NCI-H510A (cell line): Measurements from ENCODE around the gene VCPKMT.
"Not testable (repeated sequence)": the region's sequence is repeated elsewhere in the genome, so short reads cannot be mapped to it uniquely, and the experiment has no call there.

ENCODE experiments used
- DNase-seq: peaks from one replicate; lab custom pipeline; 2025; lab: John Stamatoyannopoulos, UW

VCPKMT gene

GRCh38 chr14:50092006-50092555, 24.3 kb downstream of the VCPKMT start:
- no peak for DNase-seq

GRCh38 chr14:50091240-50091913, 25.0 kb downstream of the VCPKMT start:
- DNase-seq, result no peak

DNA sequence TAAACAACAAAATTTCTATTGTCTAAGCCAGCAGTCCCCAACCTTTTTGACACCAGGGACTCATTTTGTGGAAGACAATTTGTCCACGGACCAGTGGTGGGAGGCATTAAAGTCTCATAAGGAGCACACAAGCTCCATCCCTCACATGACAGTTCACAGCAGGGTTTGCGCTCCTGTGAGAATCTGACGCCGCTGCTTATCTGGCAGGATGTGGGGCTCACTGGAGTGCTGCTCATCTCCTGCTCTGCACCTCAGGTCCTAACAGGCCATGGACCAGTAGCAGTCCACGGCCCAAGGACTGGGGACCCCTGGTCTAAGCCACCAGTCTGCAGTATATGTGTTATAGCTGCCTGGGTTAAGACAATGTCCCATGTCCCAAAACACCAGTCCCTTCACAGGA, 27.2 kb downstream of the VCPKMT start:
- DNase-seq, result no peak

DNA sequence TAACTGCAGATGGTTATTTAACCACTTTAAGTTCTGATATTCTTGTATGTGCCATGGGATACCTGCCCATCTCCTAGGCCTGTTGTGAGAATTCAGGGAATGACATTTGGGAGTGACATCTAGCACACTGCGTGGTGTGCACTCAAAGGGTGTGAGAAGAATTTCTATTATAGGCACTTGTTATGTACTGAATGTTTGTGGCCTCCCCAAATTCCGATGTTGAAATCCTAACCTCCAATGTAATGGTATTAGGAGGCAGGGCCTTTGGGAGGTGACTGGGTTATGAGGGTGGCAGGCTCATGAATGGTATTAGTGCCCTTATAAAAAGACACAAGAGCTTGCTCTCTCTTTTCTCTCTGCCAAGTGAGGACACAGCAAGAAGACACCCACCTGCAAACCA, 27.6 kb downstream of the VCPKMT start:
- DNase-seq, result no peak

- no peak for DNase-seq
Observed at GRCh38 chr14:50088117-50088515, 28.3 kb downstream of the VCPKMT start.

GRCh38 chr14:50087341-50088116, 28.8 kb downstream of the VCPKMT start:
- no peak for DNase-seq

DNA sequence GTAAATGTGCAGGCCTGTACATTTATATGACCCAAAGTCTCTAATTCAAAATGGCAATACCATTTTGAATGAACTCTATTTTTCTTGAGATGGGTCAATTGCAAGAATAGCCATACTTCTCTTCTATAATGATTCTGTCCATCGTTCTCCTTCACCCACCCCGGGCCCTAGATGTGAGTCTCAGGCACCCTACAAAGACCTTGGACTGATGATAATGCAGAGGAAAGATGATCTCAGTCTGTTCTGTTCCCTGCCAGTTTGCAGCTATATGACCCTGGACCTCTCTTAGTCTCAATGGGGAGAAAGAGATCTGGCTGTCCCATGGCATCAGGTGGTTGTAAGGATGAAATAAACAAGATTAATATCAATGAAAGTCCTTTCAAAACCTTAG, 30.1 kb downstream of the VCPKMT start:
- DNase-seq, result no peak

DNA sequence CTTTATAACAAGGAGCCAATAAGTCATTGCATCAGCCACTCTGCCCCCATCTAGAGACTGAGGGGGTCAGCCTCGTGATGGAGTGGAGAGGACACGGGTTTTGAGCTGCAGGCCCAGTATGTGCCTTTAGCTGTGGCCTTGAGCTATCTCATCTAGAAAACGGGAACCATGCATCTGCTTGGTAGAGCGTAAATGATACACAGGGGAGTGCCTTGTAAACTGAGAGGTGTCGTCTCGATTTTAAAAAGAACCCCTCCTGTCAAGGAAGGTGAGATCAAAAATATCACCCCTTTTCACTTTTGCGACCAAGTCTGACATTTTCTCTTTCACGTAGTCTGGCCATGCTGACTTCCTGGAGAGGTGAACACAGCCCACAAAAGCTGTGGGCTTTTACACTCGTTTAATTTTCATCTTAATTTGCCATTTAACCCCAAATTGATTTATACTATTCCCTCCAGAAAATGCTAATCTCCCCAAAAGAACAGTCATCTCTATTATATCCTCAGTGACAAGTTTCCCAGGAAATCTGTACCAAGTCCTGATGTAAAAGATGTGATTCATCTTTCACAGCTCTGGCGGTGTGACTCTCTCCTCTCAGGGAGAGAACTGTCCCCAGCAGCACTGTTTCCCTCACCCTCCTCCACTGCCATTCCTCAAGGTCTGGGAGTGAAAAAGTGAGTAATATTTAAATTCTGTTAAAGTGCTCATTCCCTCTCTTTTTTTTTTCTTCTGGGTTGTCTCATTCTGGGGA, 30.6 kb downstream of the VCPKMT start:
- DNase-seq, result no peak

DNA sequence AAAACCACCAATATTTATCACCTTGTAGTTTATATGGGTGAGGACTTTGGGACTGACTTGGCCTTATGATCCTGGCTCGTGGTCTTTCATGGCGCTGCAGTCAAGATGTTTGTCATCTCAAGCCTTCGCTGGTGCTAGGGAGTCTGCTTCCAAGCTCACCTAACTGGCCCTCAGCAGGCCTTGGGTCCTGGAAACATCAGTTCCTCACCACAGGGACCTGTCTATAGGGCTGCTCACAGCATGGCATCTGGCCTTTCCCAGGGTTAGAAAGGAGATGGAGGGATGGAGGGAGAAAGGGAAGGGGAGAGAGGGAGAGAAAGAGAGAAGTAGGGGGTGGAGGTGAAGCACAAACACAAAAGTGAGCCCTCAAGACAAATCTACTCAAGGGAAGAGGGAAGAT, 31.7 kb downstream of the VCPKMT start:
- DNase-seq, result no peak

GRCh38 chr14:50083467-50084337, 32.7 kb downstream of the VCPKMT start:
- DNase-seq, result no peak

DNA sequence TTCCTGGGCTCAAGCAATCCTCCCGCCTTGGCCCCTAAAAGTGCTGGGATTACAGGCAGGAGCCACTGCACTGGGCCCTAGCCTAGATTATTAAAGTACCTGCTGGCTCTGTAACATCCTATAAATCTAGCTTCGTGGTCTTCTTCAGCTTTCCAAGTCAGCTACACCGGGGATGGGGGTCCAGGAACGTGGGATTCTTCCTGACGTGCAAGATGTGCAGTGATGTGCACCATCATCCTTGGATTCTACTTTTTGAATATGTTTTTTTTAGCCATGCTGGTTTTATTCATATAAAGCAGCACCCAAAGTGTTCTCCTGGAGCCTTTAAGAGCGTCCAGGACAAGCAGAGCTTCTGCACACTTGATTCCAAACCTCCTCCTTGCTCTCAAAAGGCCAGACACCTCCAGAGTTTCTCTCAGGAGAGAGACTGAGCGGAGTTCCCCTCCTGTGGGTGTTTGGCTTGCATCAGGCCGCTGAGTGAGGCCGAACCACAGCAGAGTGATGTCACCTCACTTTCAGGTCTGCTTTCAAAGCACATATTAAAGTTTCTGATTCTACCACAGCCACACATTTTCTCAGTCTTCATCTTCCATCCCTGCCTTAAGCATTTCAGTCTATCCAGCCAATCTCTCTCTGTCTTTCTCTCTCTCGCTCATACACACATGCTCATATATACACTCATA, 33.4 kb downstream of the VCPKMT start:
- no peak for DNase-seq

GRCh38 chr14:50082308-50082742, 34.0 kb downstream of the VCPKMT start:
- no peak for DNase-seq

DNA sequence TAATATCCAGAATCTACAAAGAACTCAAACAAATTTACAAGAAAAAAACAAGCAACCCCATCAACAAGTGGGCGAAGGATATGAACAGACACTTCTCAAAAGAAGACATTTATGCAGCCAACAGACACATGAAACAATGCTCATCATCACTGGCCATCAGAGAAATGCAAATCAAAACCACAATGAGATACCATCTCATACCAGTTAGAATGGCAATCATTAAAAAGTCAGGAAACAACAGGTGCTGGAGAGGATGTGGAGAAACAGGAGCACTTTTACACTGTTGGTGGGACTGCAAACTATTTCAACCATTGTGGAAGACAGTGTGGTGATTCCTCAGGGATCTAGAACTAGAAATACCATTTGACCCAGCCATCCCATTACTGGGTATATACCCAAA, 37.3 kb downstream of the VCPKMT start:
- not testable (repeated sequence) for DNase-seq

DNA sequence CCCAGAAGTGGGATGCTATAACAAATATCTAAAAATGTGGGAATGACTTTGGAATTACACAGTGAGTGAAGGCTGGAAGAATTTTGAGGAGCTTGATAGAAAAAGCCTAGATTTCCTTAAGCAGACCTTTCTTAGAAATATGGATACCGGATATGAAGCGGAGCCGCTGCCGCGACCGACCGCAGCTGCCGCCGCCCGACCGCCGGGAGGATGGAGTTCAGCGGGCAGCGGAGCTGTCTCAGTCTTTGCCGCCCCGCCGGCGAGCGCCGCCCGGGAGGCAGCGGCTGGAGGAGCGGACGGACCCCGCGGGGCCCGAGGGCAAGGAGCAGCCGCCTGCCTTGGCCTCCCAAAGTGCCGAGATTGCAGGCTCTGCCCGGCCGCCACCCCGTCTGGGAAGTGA, 42.7 kb downstream of the VCPKMT start:
- DNase-seq, result not testable (repeated sequence)

DNA sequence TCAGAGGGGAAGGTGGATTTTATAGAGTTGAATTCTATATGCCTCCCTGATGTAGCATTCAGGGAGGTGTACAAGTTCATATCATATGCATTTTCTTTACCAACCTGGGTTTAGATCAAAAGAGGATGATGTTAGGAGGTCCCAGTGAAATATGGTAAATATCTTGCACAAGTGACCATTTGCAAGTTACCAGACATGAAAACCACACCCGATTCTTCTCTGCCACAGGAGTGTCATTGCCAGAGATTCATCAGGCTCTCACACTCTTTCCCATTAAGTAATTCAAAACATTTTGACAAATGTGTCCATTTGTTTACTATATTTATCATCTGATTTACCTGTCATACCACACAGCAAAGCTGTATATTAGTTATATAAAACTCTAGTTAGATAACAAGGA, 44.0 kb downstream of the VCPKMT start:
- no peak for DNase-seq

GRCh38 chr14:50070840-50071548, 45.4 kb downstream of the VCPKMT start:
- no peak for DNase-seq

GRCh38 chr14:50070230-50070629, 46.1 kb downstream of the VCPKMT start:
- no peak for DNase-seq

- DNase-seq, result no peak
Observed at GRCh38 chr14:50069325-50069724, 47.0 kb downstream of the VCPKMT start.

DNA sequence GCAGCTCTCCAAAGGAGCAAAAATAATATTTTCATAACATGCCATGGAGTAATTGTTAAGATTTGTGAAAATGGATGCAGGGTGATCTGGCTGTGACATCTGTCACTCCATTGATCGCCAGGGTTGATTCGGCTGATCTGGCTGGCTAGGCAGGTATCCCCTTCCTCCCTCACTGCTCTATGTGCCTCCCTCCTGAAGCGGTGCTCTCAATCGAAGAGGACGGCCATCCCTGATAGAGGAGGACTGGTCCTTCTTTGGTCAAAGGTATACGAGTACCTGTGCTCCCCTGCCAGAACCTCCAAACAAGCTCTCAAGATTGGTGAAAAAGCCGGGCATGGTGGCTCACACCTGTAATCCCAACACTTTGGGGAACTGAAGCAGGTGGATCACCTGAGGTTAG, 47.9 kb downstream of the VCPKMT start:
- no peak for DNase-seq

GRCh38 chr14:50067723-50068495, 48.5 kb downstream of the VCPKMT start:
- DNase-seq, result no peak
